HG02763 (cell line): ENCODE results near the gene JMJD6.
"Not testable (repeated sequence)": the region's sequence is repeated elsewhere in the genome, so short reads cannot be mapped to it uniquely, and the experiment has no call there.

ENCODE experiments used
- ATAC-seq: cut with Tn5 transposase; IDR thresholded peaks from one replicate; pipeline ENCODE4 v1.9.1; 2021; ENCODE audit warnings: mild to moderate bottlenecking, moderate library complexity; ENCODE audit not compliant: unreplicated experiment

JMJD6 gene

GRCh38 chr17:76700617-76701470, 25.6 kb downstream of the JMJD6 start:
- ATAC-seq, result no peak

GRCh38 chr17:76700270-76700616, 26.2 kb downstream of the JMJD6 start:
- ATAC-seq, result no peak

GRCh38 chr17:76698466-76698977, 27.9 kb downstream of the JMJD6 start:
- not testable (repeated sequence) for ATAC-seq

- no peak for ATAC-seq
Measured at GRCh38 chr17:76697702-76698465, 28.5 kb downstream of the JMJD6 start.

- no peak for ATAC-seq
Measured at GRCh38 chr17:76696763-76697701, 29.4 kb downstream of the JMJD6 start.

GRCh38 chr17:76695059-76695831, 31.2 kb downstream of the JMJD6 start:
- ATAC-seq, result no peak

GRCh38 chr17:76691379-76692191, 34.8 kb downstream of the JMJD6 start:
- no peak for ATAC-seq

GRCh38 chr17:76690596-76691280, 35.7 kb downstream of the JMJD6 start:
- no peak for ATAC-seq

- ATAC-seq, result no peak
Measured at GRCh38 chr17:76689859-76690258, 36.5 kb downstream of the JMJD6 start.

GRCh38 chr17:76688165-76688622, 38.2 kb downstream of the JMJD6 start:
- ATAC-seq, result no peak

- no peak for ATAC-seq
Measured at GRCh38 chr17:76687298-76688164, 38.9 kb downstream of the JMJD6 start.

GRCh38 chr17:76686538-76687297, 39.7 kb downstream of the JMJD6 start:
- ATAC-seq, result no peak

GRCh38 chr17:76685846-76686245, 40.6 kb downstream of the JMJD6 start:
- ATAC-seq, result no peak

GRCh38 chr17:76685366-76685765, 41.0 kb downstream of the JMJD6 start:
- ATAC-seq, result no peak

- ATAC-seq, result no peak
Measured at GRCh38 chr17:76684756-76685155, 41.6 kb downstream of the JMJD6 start.

GRCh38 chr17:76683921-76684745, 42.3 kb downstream of the JMJD6 start:
- ATAC-seq, result no peak
